H9 (cell line): Measurements from ENCODE around the gene CRHR1. TPM values are rescaled to one million over a fixed set of nuclear protein-coding genes. Genes with fewer than 3 reads are reported as not detected.

Experiments
- DNase-seq: peaks from one replicate; pipeline ENCODE4 v3.0.0-alpha.2; 2017
- H2AFZ ChIP-seq: one replicate; pipeline ENCODE4 v1.6.1; 2013; ENCODE audit warnings: mild to moderate bottlenecking, low read length, control low read depth, moderate library complexity
- H2AK5ac ChIP-seq: 2 replicates; pipeline ENCODE4 v1.6.1; 2013; ENCODE audit warnings: low read length, control low read depth, mixed read lengths; ENCODE audit not compliant: insufficient read length
- H2BK120ac ChIP-seq: one replicate; pipeline ENCODE4 v1.6.1; 2013; ENCODE audit warnings: low read depth, mild to moderate bottlenecking, low read length, control low read depth, inconsistent platforms; ENCODE audit not compliant: poor library complexity, severe bottlenecking
- H2BK12ac ChIP-seq: 2 replicates; pipeline ENCODE4 v1.6.1; 2013; ENCODE audit warnings: low read length, control low read depth, mixed read lengths, low read depth; ENCODE audit not compliant: insufficient read length
- H2BK15ac ChIP-seq: 2 replicates; pipeline ENCODE4 v1.6.1; 2013; ENCODE audit warnings: low read depth, low read length, control low read depth
- H2BK20ac ChIP-seq: one replicate; pipeline ENCODE4 v1.6.1; 2013; ENCODE audit warnings: low read depth, mild to moderate bottlenecking, low read length, control low read depth, inconsistent platforms; ENCODE audit not compliant: poor library complexity, severe bottlenecking
- H2BK5ac ChIP-seq: 2 replicates; pipeline ENCODE4 v1.6.1; 2013; ENCODE audit warnings: low read length, control low read depth, mixed read lengths; ENCODE audit not compliant: insufficient read length
- H3K14ac ChIP-seq: 2 replicates; pipeline ENCODE4 v1.6.1; 2013; ENCODE audit warnings: low read length, control low read depth; ENCODE audit not compliant: insufficient read depth
- H3K18ac ChIP-seq: 2 replicates; pipeline ENCODE4 v1.6.1; 2013; ENCODE audit warnings: low read depth, mild to moderate bottlenecking, mixed read lengths, low read length, control low read depth; ENCODE audit not compliant: insufficient read length
- H3K23ac ChIP-seq: 2 replicates; pipeline ENCODE4 v1.6.1; 2013; ENCODE audit warnings: low read length, control low read depth, mixed read lengths, low read depth; ENCODE audit not compliant: insufficient read length
- H3K23me2 ChIP-seq: 2 replicates; pipeline ENCODE4 v1.6.1; 2013; ENCODE audit warnings: low read depth, mild to moderate bottlenecking, mixed read lengths, low read length, control low read depth; ENCODE audit not compliant: insufficient read length, poor library complexity, severe bottlenecking
- H3K27ac ChIP-seq: 2 replicates; pipeline ENCODE4 v1.5.1; 2013; ENCODE audit warnings: low read length, control low read depth, mixed read lengths, low read depth; ENCODE audit not compliant: insufficient read length
- H3K27me3 ChIP-seq: 2 replicates; pipeline ENCODE4 v1.6.1; 2013; ENCODE audit warnings: low read length, control low read depth, inconsistent platforms; ENCODE audit not compliant: insufficient read depth
- H3K4ac ChIP-seq: 2 replicates; pipeline ENCODE4 v1.6.1; 2013; ENCODE audit warnings: low read depth, mild to moderate bottlenecking, control low read depth, inconsistent platforms, low read length, moderate library complexity
- H3K4me1 ChIP-seq: 2 replicates; pipeline ENCODE4 v1.6.1; 2013; ENCODE audit warnings: low read length, control low read depth, inconsistent platforms; ENCODE audit not compliant: insufficient read depth
- H3K4me2 ChIP-seq: 2 replicates; pipeline ENCODE4 v1.6.1; 2013; ENCODE audit warnings: low read length, control low read depth, mixed read lengths; ENCODE audit not compliant: insufficient read length, insufficient read depth
- H3K56ac ChIP-seq: 2 replicates; pipeline ENCODE4 v1.6.1; 2013; ENCODE audit warnings: low read depth, mild to moderate bottlenecking, mixed read lengths, low read length, control low read depth; ENCODE audit not compliant: insufficient read length
- H3K79me1 ChIP-seq: 2 replicates; pipeline ENCODE4 v1.6.1; 2013; ENCODE audit warnings: low read depth, mild to moderate bottlenecking, moderate library complexity, low read length, control low read depth, inconsistent platforms; ENCODE audit not compliant: insufficient read depth, poor library complexity, severe bottlenecking
- H3K79me2 ChIP-seq: 2 replicates; pipeline ENCODE4 v1.6.1; 2013; ENCODE audit warnings: low read length, control low read depth, inconsistent platforms; ENCODE audit not compliant: insufficient read depth
- H3K9ac ChIP-seq: 2 replicates; pipeline ENCODE4 v1.6.1; 2013; ENCODE audit warnings: low read length, control low read depth, mixed read lengths; ENCODE audit not compliant: insufficient read length; ENCODE audit errors: extremely low read depth
- H3K9me3 ChIP-seq: one replicate; pipeline ENCODE4 v1.6.1; 2013; ENCODE audit warnings: low read depth, low read length, inconsistent platforms; ENCODE audit not compliant: control insufficient read depth
- H3T11ph ChIP-seq: one replicate; pipeline ENCODE4 v1.6.1; 2013; ENCODE audit warnings: mild to moderate bottlenecking, low read length, control low read depth, inconsistent platforms
- H4K20me1 ChIP-seq: one replicate; pipeline ENCODE4 v1.6.1; 2013; ENCODE audit not compliant: control insufficient read depth, insufficient read length, insufficient read depth
- H4K5ac ChIP-seq: 2 replicates; pipeline ENCODE4 v1.6.1; 2013; ENCODE audit warnings: low read depth, mild to moderate bottlenecking, mixed read lengths, low read length, control low read depth; ENCODE audit not compliant: insufficient read length
- H4K8ac ChIP-seq: replicated peaks from 2 replicates; pipeline ENCODE4 v1.6.1; 2013; ENCODE audit warnings: low read length, control low read depth, mixed read lengths, low read depth; ENCODE audit not compliant: insufficient read length
- H4K91ac ChIP-seq: 2 replicates; pipeline ENCODE4 v1.6.1; 2013; ENCODE audit warnings: low read depth, mild to moderate bottlenecking, moderate library complexity, mixed read lengths, low read length, control low read depth; ENCODE audit not compliant: insufficient read length
- H3K27ac Mint-ChIP-seq, 3 experiments: 2 replicates in 2 of 3; 3 replicates in 1 of 3; pipeline ENCODE4 v1.8.0; 2020 to 2021; ENCODE audit warnings: mixed read lengths in 3 of 3, mild to moderate bottlenecking in 1 of 3, moderate library complexity in 1 of 3
- H3K27me3 Mint-ChIP-seq: 2 replicates; pipeline ENCODE4 v1.8.0; 2021; ENCODE audit warnings: low read depth, mild to moderate bottlenecking, moderate library complexity, mixed read lengths
- H3K36me3 Mint-ChIP-seq, 3 experiments: 2 replicates in 2 of 3; 3 replicates in 1 of 3; pipeline ENCODE4 v1.8.0; 2020 to 2021; ENCODE audit warnings: low read depth in 3 of 3, mixed read lengths in 3 of 3; ENCODE audit not compliant: insufficient read depth in 1 of 3
- H3K4me1 Mint-ChIP-seq, 2 experiments: 2 replicates each; pipeline ENCODE4 v1.8.0; 2020; ENCODE audit warnings: mixed read lengths in 2 of 2
- H3K4me3 Mint-ChIP-seq, 2 experiments: 2 replicates in 1 of 2; 3 replicates in 1 of 2; pipeline ENCODE4 v1.8.0; 2020 to 2021; ENCODE audit warnings: mild to moderate bottlenecking in 2 of 2, mixed read lengths in 2 of 2, moderate library complexity in 1 of 2
- H3K9me3 Mint-ChIP-seq, 2 experiments: 2 replicates in 1 of 2; 3 replicates in 1 of 2; pipeline ENCODE4 v1.8.0; 2020; ENCODE audit warnings: mild to moderate bottlenecking in 2 of 2, mixed read lengths in 2 of 2, moderate library complexity in 1 of 2
- WGBS: extraction: QIAGEN DNeasy Blood & Tissue Kit; methylation state at CpG from one replicate; pipeline ENCODE4 v1.1.7; 2013; ENCODE audit warnings: missing lambda C conversion rate, low lambda C conversion rate, mixed read lengths; ENCODE audit not compliant: insufficient read length; ENCODE audit errors: extremely low coverage; 5-methylcytosine and 5-hydroxymethylcytosine counted together
- total RNA-seq: library from RNA; stranded (reverse); gene quantifications from 2 replicates; pipeline ENCODE4 v1.2.1, GENCODE V29; 2021
- TF ChIP-seq, protein P1 (sequence below): fragments of 200-600 bp; sonication (generic); conservative IDR thresholded peaks from 3 replicates; pipeline ENCODE4 v1.8.0; 2021; ENCODE audit warnings: antibody characterized with exemption, mild to moderate bottlenecking

The CRHR1 gene
- total RNA-seq, 1 experiment from 2014 or later: 0.52 TPM

DNA sequence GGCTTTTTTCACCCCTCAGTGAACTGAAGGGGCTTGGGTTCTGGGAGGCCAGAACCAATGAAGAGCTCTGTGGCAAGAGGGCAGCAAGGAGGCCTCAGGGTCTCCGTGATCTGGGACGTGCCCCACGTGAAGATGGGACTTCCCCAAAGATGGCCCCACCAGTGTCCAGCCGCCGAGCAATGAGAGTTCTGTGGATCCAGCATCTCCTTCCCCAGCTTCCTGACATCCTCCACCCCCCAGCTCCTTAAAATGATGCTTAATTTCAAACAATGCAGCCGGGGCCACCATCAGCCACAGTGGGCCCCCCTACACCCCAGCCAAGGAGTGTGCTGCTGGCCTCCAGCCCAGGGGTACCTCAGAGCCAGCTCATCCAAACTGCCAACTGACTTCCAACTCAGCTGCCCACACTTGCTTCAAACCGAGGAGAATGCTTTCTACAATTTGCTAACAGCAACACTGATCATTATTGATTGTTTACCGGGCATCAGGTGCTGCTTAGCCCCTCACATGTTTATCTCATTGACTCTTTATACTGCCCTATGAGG, 54.7 kb downstream of the CRHR1 start:
- Mint-ChIP-seq H3K27me3 (peaks cover 4% of the 10 kb centered on the region), H3K36me3 (no peaks in the 10 kb centered on the region), H3K4me1 (peaks cover 3 to 10% of the 10 kb centered on the region in 2 experiments; a peak in 2 of 4 replicates), H3K27ac (no peak overlapping the region), H3K9me3 (no peaks in the 10 kb centered on the region), H3K4me3 (no peak overlapping the region)
- WGBS: no CpG with 5 or more reads among the region's 8 CpGs
- Histone ChIP-seq H3K27me3 (no peaks in the 10 kb centered on the region), H3K9ac (no peak overlapping the region), H2BK5ac (no peak overlapping the region), H3K23ac (no peak overlapping the region), H3K23me2 (no peaks in the 10 kb centered on the region), H3K4me2 (no peak overlapping the region), H4K20me1 (no peaks in the 10 kb centered on the region), H3K56ac (no peak overlapping the region), H2BK20ac (no peak overlapping the region), H2BK12ac (no peak overlapping the region), H3K79me1 (no peaks in the 10 kb centered on the region), H2BK15ac (no peak overlapping the region), H3K18ac (no peak overlapping the region), H3K9me3 (no peaks in the 10 kb centered on the region), H3K4ac (no peak overlapping the region), H3K27ac (no peak overlapping the region), H2AK5ac (no peak overlapping the region), H3K4me1 (no peaks in the 10 kb centered on the region), H3K14ac (no peak overlapping the region; the same call in 1 of the 2 replicates), H3K79me2 (no peaks in the 10 kb centered on the region), H2AFZ (no peak overlapping the region), H4K5ac (no peak overlapping the region), H3T11ph (no peak overlapping the region), H4K91ac (no peak overlapping the region), H4K8ac (no peak overlapping the region), H2BK120ac (no peak overlapping the region)
- TF ChIP-seq, protein P1, sequence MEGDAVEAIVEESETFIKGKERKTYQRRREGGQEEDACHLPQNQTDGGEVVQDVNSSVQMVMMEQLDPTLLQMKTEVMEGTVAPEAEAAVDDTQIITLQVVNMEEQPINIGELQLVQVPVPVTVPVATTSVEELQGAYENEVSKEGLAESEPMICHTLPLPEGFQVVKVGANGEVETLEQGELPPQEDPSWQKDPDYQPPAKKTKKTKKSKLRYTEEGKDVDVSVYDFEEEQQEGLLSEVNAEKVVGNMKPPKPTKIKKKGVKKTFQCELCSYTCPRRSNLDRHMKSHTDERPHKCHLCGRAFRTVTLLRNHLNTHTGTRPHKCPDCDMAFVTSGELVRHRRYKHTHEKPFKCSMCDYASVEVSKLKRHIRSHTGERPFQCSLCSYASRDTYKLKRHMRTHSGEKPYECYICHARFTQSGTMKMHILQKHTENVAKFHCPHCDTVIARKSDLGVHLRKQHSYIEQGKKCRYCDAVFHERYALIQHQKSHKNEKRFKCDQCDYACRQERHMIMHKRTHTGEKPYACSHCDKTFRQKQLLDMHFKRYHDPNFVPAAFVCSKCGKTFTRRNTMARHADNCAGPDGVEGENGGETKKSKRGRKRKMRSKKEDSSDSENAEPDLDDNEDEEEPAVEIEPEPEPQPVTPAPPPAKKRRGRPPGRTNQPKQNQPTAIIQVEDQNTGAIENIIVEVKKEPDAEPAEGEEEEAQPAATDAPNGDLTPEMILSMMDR: no peak
- DNase-seq: no peak
